ENCODE results near the gene ZSWIM4.
A peak's percentile ranks its signal among the peaks of the same experiment; 100 is the strongest.
"Not testable (repeated sequence)": the region's sequence is repeated elsewhere in the genome, so short reads cannot be mapped to it uniquely, and the experiment has no call there.

ZSWIM4 gene

GRCh38 chr19:13849991-13850909 is 55.0 kb downstream of the ZSWIM4 start:
- DNase-seq (ENCODE audit: low read depth in 3 of 3), result peak in 1 of 3 donors; percentile 75

- DNase-seq (ENCODE audit: low read depth in 3 of 3), result no peak
Observed at GRCh38 chr19:13850910-13851733, 55.9 kb downstream of the ZSWIM4 start.

GRCh38 chr19:13851734-13852114 is 56.5 kb downstream of the ZSWIM4 start:
- DNase-seq (ENCODE audit: low read depth in 3 of 3), result not testable (repeated sequence)

- DNase-seq (ENCODE audit: low read depth in 3 of 3), result not testable (repeated sequence)
Observed at GRCh38 chr19:13852171-13852707, 57.0 kb downstream of the ZSWIM4 start.

GRCh38 chr19:13856497-13856896 is 61.3 kb downstream of the ZSWIM4 start:
- no peak for DNase-seq (ENCODE audit: low read depth in 3 of 3)

DNA sequence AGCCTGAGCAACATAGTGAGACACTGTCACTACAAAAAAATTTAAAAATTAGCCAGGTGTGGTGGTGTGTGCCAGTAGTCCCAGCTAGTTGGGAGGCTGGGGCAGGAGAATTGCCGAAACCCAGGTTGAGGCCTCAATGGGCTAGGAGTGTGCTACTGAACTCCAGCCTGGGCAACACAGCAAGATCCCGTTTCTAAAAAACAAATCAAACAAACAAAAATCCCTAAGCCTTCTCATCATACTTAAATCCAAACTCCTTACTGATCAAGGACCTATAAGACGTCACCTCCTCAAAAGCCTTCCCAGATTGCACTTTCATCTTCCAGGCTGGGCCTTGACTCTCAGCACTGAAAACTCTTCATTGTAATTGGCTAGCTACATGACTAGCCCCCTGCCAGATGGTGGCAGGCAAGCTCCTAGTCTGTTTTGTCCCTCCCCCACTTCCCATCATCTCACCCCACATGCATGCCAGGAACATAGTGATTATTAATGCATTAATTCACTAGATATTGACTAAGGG is 64.2 kb downstream of the ZSWIM4 start:
- no peak for DNase-seq (ENCODE audit: low read depth in 3 of 3)

GRCh38 chr19:13860679-13861391 is 65.6 kb downstream of the ZSWIM4 start:
- DNase-seq (ENCODE audit: low read depth in 3 of 3), result no peak

GRCh38 chr19:13861392-13861713 is 66.1 kb downstream of the ZSWIM4 start:
- DNase-seq (ENCODE audit: low read depth in 3 of 3), result no peak

DNA sequence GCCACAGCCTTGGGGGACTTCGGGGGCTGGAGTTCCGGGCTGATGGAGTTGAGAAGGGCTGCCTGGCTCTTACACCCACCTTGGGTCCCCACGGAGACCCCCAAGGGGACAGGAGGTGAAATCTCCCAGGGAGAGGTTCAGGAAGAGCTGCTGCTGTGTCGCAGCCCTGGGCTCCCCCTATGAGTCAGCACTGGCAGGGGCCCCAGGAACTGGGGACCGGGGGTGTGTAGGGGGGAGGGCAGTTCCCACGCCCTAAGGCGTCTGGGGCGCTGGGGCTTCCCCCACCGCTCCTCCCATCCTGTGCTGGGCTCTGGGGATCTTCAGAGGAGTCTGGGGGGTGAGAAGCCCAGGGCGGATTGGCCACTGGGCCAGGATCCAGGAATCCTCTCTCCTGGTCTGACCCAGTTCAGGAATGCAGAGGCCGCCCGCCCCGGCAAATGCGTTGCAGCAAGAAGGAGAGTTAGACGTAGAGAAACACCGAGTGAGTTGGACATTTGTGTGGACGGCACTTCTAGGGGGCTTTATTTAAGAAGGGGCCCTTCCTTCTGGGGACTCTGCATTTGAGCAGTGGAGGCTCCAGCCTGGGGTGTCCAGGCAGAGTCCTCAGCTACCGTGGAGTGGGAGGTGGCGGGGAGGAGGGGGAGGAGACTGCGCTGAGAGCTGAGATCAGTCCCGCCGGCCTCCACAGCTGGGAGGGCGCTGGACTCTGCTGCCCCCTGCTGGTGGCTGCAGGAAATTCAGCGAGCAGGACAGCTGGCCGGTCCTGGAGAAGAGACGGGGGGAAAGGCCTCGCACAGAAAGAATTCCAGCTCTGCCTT is 66.7 kb downstream of the ZSWIM4 start:
- peak; percentile 78 to 87 (median 87) for DNase-seq (ENCODE audit: low read depth in 3 of 3)

- no peak for DNase-seq (ENCODE audit: low read depth in 3 of 3)
Observed at GRCh38 chr19:13864046-13864666, 68.9 kb downstream of the ZSWIM4 start.

GRCh38 chr19:13864667-13865570 is 69.7 kb downstream of the ZSWIM4 start:
- no peak for DNase-seq (ENCODE audit: low read depth in 3 of 3)

DNA sequence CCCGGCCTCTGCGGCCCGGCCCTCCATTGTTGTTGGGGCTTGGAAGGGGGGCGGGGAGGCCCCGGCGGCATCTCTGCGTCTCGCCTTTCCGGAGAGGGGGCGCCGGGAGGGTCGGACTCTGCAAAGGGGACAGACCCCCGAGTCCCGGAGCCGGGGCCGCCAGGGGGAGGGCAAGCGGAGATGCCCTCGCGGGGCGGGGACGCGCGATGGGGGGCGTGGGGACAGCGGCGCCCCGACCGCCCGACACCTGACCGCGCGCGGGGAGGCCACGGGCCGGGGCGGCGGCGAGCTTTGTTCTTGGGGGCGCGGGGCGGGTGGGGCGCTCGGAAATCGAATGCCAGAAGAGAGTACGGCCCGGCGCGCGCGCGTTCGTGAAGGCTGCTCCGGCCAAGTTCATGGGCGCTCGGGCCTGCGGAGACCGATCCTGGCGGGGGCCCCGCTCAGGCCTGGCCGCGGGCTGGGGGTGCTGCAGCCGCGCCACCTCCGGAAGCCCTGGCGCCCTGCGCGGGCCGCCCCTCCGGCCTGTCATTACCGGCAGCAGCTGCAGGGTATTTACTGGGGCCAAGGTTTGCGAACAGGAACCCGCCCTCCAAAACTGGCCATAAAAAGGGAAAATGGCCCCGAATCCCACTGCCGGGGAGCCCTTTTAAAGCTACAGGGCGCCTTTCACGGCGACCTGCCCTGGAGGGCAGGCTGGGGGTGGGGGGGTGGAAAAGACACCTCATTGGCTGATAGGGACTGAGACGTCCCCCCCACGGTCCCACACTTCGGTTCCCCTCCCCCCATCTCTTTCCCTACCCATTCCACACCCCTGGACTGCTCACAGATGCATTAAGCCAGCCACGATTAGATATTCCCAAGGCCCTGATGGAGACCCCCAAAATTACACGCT is 70.6 kb downstream of the ZSWIM4 start:
- no peak for DNase-seq (ENCODE audit: low read depth in 3 of 3)

DNA sequence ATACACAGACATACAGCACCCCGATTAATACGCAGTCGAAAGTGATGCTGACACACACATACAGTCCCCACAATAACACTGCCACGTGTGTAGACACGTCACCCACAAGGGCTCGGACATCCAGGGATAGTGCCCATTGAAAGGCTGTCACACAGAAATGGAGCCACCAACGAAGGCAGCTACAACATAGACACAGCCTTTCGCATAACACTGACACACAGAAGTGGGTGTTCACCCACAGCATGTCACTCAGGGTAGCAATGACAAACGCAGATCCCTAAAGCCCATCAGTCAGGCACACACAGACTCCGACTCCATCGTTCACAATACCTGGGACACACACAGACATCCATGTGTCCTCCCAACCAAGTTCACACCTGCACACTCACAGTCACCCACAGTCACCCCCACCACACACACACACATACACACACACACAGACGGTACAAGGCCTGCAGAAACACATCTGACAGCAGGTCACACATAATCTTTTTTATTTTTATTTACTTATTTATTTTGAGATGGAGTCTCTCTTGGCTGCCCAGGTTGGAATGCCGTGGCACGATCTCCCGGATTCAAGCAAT is 71.3 kb downstream of the ZSWIM4 start:
- DNase-seq (ENCODE audit: low read depth in 3 of 3), result no peak

DNA sequence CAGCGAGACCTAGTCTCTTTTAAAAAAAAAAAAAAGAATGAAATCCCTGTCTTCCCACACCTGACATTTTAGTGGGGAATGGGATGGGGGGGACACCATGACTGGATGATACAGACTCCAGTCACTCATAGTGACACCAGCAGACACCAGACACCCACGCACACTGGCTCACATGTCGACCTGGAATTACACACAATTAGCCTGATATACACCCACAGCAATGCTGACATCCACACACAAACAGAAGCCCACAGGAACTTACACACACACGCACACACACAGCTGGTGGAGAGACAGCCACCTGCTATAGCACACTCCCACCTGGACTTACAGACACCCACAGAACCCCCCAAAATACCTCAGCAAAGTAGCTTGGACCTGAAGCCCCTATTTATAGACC is 73.4 kb downstream of the ZSWIM4 start:
- no peak for DNase-seq (ENCODE audit: low read depth in 3 of 3)

- no peak for DNase-seq (ENCODE audit: low read depth in 3 of 3)
Observed at GRCh38 chr19:13869281-13869680, 74.0 kb downstream of the ZSWIM4 start.

DNA sequence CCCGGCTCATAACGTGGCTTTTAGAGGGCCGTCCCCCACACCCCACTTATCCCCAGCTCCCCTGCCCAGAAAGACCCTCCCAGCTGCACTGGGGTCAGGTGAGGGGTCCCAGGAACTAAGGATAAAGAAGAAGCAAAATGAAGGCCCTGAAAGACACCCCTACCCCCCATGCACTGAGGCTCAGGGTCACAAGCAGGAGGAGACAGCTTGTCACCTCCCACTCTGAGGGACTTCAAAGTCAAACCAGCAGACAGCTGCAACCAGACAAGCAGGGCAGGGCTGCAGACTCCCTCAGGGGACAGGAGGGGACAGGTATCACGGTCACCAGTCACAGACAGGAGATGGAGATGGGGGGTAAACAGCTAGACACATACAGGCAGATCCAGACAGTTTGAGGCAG is 75.6 kb downstream of the ZSWIM4 start:
- DNase-seq (ENCODE audit: low read depth in 3 of 3), result no peak

DNA sequence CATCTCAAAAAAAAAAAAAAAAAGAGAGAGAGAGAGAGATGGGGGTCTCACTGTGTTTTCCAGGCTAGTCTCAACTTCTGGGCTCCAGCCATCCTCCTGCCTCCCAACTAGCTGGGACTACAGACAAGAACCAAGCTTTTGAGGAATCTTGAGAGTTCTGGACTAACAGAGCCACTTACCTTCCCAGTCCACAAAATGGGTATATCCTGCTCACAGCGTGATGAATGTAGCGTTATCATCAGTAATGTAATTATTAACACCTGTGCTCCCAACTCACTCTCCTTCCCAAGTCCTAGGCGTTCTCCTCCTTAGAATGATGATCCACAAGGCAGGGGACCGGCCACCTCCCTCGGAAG is 77.1 kb downstream of the ZSWIM4 start:
- DNase-seq (ENCODE audit: low read depth in 3 of 3), result no peak

Measured in stimulated activated CD4-positive, alpha-beta T cell treated with anti-CD3 and anti-CD28 coated beads, TNF-alpha, amount 100 ng/mL, for 48 hours (primary cell).